ENCODE data around the gene CHIA. TPM values are rescaled to one million over a fixed set of nuclear protein-coding genes. Genes with fewer than 3 reads are reported as not detected.

Gene CHIA
- total RNA-seq, 1 donor from 2014 or later: not detected

- Mint-ChIP-seq H3K27ac (peak overlapping the region; percentile 14), H3K27me3 (ENCODE audit: low read depth) (no peaks in the 10 kb centered on the region), H3K4me3 (no peak overlapping the region), H3K9me3 (peaks cover 4% of the 10 kb centered on the region), H3K36me3 (no peaks in the 10 kb centered on the region), H3K4me1 (peaks cover 14% of the 10 kb centered on the region)
- DNase-seq (ENCODE audit: low spot score in 2 of 2, unreplicated experiment in 2 of 2): no peak
- TF ChIP-seq, protein P1, sequence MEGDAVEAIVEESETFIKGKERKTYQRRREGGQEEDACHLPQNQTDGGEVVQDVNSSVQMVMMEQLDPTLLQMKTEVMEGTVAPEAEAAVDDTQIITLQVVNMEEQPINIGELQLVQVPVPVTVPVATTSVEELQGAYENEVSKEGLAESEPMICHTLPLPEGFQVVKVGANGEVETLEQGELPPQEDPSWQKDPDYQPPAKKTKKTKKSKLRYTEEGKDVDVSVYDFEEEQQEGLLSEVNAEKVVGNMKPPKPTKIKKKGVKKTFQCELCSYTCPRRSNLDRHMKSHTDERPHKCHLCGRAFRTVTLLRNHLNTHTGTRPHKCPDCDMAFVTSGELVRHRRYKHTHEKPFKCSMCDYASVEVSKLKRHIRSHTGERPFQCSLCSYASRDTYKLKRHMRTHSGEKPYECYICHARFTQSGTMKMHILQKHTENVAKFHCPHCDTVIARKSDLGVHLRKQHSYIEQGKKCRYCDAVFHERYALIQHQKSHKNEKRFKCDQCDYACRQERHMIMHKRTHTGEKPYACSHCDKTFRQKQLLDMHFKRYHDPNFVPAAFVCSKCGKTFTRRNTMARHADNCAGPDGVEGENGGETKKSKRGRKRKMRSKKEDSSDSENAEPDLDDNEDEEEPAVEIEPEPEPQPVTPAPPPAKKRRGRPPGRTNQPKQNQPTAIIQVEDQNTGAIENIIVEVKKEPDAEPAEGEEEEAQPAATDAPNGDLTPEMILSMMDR (IDR thresholded peaks at IDR 0.05; ENCODE audit: unreplicated experiment): no peak
Measured at GRCh38 chr1:111361761-111362160, 71.1 kb downstream of the CHIA start.

DNA sequence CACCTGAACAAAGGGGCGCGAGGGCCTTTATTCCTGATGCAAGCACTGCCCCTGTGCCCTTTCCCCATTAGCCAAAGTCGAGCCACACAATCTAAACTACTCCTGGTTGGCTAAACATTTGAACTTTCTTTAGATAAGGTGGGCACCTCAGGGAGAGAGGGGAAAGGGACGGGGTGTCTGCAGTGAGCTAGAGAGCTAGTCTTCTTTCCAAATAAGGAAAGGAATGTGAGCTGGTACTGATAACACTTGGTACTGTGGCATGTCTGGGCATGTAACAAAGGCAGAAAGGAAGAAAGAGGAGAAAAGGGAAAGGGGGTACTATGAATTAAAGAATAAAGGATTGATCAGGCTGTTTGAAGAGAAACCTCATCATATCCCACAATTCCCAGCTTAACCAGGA lies 74.0 kb downstream of the CHIA start:
- peak overlapping the region; percentile 39 for H3K27ac Mint-ChIP-seq
- H3K4me1 Mint-ChIP-seq: peaks cover 14% of the 10 kb centered on the region
- H3K27me3 Mint-ChIP-seq (ENCODE audit: low read depth): no peaks in the 10 kb centered on the region
- no peak for DNase-seq (ENCODE audit: low spot score in 2 of 2, unreplicated experiment in 2 of 2)
- H3K9me3 Mint-ChIP-seq: peaks cover 4% of the 10 kb centered on the region
- no peaks in the 10 kb centered on the region for H3K36me3 Mint-ChIP-seq
- no peak overlapping the region for H3K4me3 Mint-ChIP-seq
- TF ChIP-seq, protein P1 (IDR thresholded peaks at IDR 0.05; ENCODE audit: unreplicated experiment): no peak

GRCh38 chr1:111366256-111366655 lies 75.6 kb downstream of the CHIA start:
- Mint-ChIP-seq H3K9me3 (peaks cover 4% of the 10 kb centered on the region), H3K36me3 (no peaks in the 10 kb centered on the region), H3K4me3 (no peak overlapping the region), H3K27ac (no peak overlapping the region), H3K27me3 (ENCODE audit: low read depth) (no peaks in the 10 kb centered on the region), H3K4me1 (peaks cover 6% of the 10 kb centered on the region)
- DNase-seq (ENCODE audit: low spot score in 2 of 2, unreplicated experiment in 2 of 2): no peak
- TF ChIP-seq, protein P1 (IDR thresholded peaks at IDR 0.05; ENCODE audit: unreplicated experiment): no peak

- TF ChIP-seq, protein P1 (IDR thresholded peaks at IDR 0.05; ENCODE audit: unreplicated experiment): no peak
- H3K27ac Mint-ChIP-seq: no peak overlapping the region
- no peak overlapping the region for H3K4me3 Mint-ChIP-seq
- no peaks in the 10 kb centered on the region for H3K36me3 Mint-ChIP-seq
- no peaks in the 10 kb centered on the region for H3K27me3 Mint-ChIP-seq (ENCODE audit: low read depth)
- no peaks in the 10 kb centered on the region for H3K9me3 Mint-ChIP-seq
- no peak for DNase-seq (ENCODE audit: low spot score in 2 of 2, unreplicated experiment in 2 of 2)
- peaks cover 6% of the 10 kb centered on the region for H3K4me1 Mint-ChIP-seq
Measured at GRCh38 chr1:111369177-111369576, 78.5 kb downstream of the CHIA start.

- Mint-ChIP-seq H3K4me1 (peaks cover 4% of the 10 kb centered on the region), H3K27ac (no peak overlapping the region), H3K9me3 (no peaks in the 10 kb centered on the region), H3K27me3 (ENCODE audit: low read depth) (no peaks in the 10 kb centered on the region), H3K4me3 (no peak overlapping the region), H3K36me3 (no peaks in the 10 kb centered on the region)
- no peak for DNase-seq (ENCODE audit: low spot score in 2 of 2, unreplicated experiment in 2 of 2)
- TF ChIP-seq, protein P1 (IDR thresholded peaks at IDR 0.05; ENCODE audit: unreplicated experiment): no peak
Measured at GRCh38 chr1:111369645-111370044, 79.0 kb downstream of the CHIA start.

Other genes starting within 250 kb of the CHIA start
- 29.8 to 37.9 TPM (median 30.3 TPM) in 3 replicates for gene DRAM2, start 150.8 kb upstream of the CHIA start, total RNA-seq
- 34.6 to 38.9 TPM (median 35.6 TPM) in 3 replicates for gene CEPT1, start 150.6 kb upstream of the CHIA start, total RNA-seq
- 4.1 to 4.8 TPM (median 4.7 TPM) in 3 replicates for gene DENND2D, start 90.2 kb upstream of the CHIA start, total RNA-seq
- not detected in 3 replicates for gene CHI3L2, start 63.1 kb upstream of the CHIA start, total RNA-seq
- gene OVGP1, start 136.9 kb downstream of the CHIA start, total RNA-seq: 2.7 to 3.6 TPM (median 2.9 TPM) in 3 replicates
- 29.1 to 32.6 TPM (median 32.6 TPM) in 3 replicates for gene WDR77, start 158.4 kb downstream of the CHIA start, total RNA-seq
- 155 to 162 TPM (median 156 TPM) in 3 replicates for gene ATP5PB, start 158.6 kb downstream of the CHIA start, total RNA-seq
- 0.72 to 1.1 TPM (median 0.83 TPM) in 3 replicates for gene C1orf162, start 183.1 kb downstream of the CHIA start, total RNA-seq
- gene ADORA3, start 212.8 kb downstream of the CHIA start, total RNA-seq: not detected in 3 replicates
- gene TMIGD3, start 212.8 kb downstream of the CHIA start, total RNA-seq: not detected in 3 replicates

Data from mesothelial cell of epicardium (in vitro differentiated cells).